Right forelimb (tissue), 1 donor: ENCODE measurements around the gene LRIG1.

Source experiments
- DNase-seq: peaks from one replicate; pipeline ENCODE4 v3.0.0-alpha.2; 2018

Gene LRIG1

DNA sequence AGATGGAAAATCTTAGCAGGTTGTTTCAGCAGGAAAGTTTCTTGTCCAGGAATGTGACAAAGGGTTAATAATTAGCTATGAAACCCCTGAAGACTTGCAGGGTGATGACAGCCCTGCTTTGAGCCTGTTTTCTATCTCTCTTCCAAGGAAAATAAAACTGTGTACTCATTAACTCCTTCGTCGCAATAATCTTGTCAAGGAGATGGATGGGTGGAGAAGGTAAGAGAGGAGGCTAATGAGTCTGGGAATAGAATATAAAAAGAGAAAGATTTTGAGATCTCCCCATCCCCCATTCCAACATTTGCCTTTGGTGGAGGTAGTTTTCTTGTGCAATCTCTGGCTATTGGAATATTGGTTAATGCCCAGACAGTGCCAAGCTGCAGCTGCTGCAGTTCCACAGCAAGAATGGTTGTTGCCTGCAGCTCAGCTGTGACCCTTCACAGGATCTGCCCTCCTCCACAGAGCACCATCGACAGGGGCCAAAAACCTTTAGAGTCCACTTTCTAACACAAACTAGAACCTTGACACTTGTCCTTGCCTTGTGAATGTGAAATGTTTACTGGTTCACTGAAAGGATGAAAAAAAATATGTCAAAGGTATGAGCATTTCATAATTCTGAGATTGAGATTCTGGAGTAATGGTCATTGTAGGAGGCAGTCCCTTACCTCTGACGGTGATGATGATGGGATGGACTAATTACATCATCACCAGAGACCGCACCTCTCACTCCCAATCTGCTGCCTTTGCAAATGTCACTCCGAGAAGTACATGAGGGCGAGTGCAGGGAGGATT, 4.2 kb upstream of the LRIG1 start:
- DNase-seq: no peak

- DNase-seq: no peak
Observed at GRCh38 chr3:66502981-66503380, 2.2 kb upstream of the LRIG1 start.

DNA sequence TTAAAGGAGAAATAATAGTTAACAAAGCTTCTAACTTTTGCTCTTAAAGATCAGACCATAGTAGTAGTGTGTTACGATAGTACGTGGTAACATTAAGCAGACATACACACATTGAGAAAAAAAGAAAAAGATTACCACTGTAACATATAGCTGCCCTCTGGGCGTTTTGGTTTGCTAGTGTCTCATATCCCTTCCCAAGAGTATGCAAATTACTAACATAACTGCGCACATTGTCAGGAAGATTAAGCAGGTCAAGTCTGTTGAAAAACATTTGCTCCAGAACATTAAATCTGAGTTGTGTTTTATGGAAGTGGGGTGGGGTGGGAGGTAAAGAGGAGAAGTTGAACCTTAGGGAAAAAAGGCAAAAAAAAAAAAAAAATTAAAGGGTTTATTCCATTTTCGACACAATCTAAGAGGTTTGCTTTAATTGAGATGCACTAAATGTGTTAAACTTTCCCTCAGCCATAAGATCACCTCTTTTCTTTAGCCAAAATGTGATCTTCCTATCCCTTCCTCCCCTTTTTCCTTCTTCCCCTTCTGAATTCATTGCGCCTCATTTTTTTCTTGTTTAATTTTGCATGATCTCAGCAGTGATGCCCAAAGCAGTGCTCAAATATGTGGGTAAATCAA, 1.5 kb upstream of the LRIG1 start:
- no peak for DNase-seq

DNA sequence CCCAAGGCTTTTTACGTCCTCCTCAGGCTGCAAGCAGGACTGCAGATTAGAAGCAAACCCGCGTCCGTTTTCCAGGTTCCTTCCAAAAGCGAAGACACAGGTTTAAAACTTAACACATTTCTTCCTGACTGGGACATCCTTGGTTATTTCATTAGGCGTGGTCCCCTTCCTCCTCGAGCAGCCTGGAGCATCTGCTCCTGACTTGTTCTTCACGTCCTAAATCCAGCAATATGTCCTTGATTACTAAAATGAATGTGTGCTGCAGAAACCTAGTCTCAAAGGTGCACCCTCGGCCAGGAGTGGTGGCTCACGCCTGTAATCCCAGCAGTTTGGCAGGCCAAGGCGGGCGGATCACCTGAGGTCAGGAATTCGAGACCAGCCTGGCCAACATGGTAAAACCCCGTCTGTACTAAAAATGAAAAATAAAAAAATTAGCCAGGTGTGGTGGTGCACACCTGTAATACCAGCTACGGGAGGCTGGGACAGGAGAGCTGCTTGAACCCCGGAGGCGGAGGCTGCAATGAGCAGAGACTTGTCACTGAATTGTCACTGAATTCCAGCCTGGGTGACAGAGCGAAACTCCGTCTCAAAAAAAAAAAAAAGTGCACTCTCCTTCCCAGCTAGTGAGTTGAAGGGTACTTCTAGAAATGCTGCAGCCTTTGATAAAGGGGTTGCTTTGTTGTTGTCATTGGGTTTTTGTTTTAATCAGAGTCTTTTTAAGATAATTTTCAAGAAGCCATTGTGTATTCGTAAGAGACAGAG, 842 bp upstream of the LRIG1 start:
- DNase-seq: no peak

GRCh38 chr3:66499881-66500575, 794 bp downstream of the LRIG1 start:
- DNase-seq: peak; percentile 67

- DNase-seq: peak; percentile 47
Observed at GRCh38 chr3:66498687-66499621, 1.9 kb downstream of the LRIG1 start.

DNA sequence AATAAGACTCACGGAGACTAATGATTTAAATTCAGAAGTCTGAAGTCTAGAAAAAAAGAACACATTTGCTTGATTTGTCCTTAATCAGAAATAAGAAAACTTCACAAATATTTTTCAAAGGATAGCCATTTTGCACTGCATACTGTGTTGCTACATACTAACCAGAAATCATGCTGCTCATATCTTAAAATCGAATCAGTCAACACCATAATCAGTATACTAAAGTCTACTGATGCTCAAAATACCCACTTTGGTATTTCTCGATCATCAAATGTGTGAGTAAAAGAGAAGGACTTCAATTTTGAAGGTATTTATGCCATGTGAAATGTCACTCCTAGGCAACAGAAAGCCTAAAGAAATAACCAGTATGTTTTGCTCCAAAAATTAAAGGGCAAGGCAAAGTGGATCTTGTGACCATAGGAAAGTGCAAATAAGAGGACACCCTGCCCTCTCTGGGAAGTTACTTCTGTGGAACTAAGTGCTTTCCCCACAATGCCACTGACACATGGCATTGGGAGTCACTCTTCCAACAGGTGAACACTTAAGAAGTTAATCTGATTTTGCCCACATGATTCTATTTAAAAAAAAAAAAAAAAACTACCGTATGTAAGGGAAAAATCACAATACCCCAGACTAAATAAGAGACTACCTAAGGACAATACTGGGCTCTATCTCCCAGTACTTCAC, 2.7 kb downstream of the LRIG1 start:
- DNase-seq: no peak

DNA sequence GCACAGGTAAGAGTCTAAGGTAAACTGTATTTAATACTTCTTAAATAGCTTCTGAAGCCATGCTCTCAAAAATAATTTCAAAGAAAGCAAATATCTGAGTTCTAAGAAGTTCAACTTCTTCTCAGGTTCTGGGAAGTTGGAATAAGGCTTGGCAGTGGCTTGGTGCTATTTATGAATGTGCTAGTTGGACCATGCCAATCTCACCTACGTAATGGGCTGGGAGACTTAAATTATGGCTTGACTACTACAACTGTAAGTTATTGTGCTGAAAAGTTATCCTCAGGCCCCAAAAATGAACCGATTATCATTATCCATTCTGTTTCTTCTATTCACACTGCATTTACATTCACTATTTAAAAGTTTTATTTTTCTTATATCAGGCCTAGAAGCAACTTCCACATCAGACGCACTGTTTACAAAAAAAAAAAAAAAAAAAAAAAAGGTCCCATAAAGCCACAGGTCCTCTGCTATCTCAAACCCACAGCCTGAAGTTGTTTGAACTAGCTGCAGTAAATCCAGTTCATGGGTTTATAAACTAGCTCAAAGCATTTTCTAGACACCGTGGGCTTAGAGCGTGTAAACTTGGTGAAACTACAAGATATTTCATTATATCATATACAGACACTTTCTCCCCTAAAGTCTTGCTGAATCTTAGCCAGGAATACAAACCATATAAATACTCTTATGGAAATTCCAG, 3.4 kb downstream of the LRIG1 start:
- DNase-seq: no peak

GRCh38 chr3:66496746-66497145, 4.1 kb downstream of the LRIG1 start:
- no peak for DNase-seq

DNA sequence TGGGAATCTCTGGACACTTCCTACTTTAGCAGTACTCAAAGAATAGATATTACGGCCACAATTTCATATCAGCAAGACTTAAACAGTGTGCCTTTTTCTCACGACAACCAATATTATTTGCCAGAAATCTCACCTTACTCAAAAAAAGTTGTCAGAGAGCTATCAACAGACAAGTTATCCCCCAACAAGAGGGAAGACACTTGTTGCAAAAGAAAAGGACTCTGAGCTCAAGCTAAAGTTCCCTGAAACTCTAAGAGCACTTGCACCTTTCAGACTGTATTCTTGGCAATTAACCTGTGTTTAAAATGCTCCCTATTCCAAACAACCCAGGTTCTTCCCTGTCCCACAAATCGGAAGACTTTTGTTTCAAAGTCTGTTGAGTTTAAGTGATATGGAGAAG, 4.5 kb downstream of the LRIG1 start:
- no peak for DNase-seq

- peak; percentile 34 for DNase-seq
Observed at GRCh38 chr3:66495668-66496045, 5.2 kb downstream of the LRIG1 start.

- peak; percentile 17 for DNase-seq
Observed at GRCh38 chr3:66494959-66495667, 5.7 kb downstream of the LRIG1 start.

DNA sequence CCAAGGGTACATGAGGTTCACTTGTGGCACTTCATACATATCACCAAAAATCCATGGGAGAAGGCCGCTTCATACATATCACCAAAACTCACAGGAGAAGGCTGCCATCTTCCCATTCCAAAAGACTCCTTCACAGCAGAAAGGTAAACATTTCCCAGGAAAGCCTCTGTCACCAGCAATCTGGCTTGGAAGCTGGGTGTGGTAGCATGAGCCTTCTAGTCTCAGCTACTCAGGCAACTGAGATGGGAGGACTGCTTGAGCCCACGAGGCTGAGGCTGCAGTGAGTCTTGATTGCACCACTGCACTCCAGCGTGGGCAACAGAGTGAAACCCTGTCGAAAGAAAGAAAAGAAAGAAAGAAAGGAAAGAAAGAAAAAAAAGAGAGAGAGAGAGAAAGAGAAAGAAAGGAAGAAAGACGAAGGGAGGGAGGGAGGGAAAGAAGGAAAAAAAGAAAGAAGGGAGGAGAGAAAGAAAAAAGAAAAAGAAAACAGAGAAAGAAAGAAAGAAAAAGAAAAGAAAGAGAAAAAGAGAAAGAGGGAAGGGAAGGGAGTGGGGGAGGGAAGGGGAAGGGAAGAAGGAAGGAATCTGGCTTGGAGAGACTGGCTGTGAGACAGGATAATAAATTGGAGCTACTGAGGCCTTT, 7.2 kb downstream of the LRIG1 start:
- DNase-seq: no peak

- no peak for DNase-seq
Observed at GRCh38 chr3:66492672-66493071, 8.2 kb downstream of the LRIG1 start.

GRCh38 chr3:66492071-66492470, 8.8 kb downstream of the LRIG1 start:
- DNase-seq: no peak

GRCh38 chr3:66490984-66491383, 9.8 kb downstream of the LRIG1 start:
- no peak for DNase-seq

DNA sequence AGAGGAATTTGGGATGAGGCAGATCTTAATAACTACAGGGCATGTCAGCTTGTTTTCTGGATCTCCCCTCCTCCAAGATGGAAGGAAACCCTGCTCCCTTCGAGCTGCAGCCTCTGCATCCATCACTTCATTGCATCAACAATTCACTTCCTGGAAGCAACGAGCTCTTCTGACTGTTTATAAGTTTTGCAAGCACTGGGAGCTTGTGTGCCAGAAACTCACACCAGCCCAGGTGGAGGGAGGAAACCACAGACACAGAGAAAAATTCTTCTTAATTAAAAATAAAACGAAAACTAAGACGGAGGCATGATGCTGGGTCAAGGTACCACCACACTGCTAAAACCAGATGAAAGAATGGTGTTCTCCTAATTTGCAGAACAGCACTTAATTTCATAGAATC, 10.6 kb downstream of the LRIG1 start:
- no peak for DNase-seq

DNA sequence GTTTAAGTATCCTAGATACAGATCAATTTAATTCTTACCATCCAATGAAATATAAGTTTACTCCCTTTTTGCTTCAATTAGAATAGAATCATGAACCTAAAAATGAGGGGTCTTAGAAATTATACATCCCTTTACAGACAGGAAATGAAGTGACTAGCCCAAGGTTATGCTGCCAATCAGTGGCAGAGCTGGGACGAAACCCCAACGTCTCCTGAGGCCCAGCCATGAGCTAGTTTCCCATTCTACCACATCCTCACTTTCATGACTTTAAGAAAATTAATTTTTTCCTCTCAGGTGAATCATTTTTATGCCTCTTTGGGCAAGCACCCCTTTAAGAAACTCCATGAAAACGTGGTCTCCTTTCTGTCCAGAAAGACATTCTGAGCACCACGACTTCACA, 11.2 kb downstream of the LRIG1 start:
- DNase-seq: no peak

- DNase-seq: no peak
Observed at GRCh38 chr3:66489115-66489514, 11.7 kb downstream of the LRIG1 start.

DNA sequence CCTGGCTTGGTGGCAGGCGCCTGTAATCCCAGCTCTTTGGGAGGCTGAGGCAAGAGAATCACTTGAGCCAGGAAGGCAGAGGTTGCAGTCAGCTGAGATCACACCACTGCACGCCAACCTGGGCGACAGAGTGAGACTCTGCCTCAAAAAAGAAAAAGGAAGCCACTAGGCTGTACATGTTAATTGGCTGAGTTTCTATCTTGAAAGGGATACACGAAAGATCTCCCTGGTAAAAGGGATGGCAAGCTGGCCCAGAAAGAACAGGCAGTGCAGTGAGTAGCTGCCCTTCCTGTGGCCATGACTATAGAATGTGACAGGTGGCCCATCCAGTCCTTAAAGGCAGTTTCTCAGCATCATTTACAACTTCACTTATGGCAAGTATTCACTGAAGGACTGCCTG, 12.3 kb downstream of the LRIG1 start:
- no peak for DNase-seq
